NCI-H1048 (cell line): ENCODE data around the gene MYL6B.
"Not testable (repeated sequence)": the region's sequence is repeated elsewhere in the genome, so short reads cannot be mapped to it uniquely, and the experiment has no call there.

Experiments
- DNase-seq: peaks from one replicate; lab custom pipeline; 2025; lab: John Stamatoyannopoulos, UW

The MYL6B gene

DNA sequence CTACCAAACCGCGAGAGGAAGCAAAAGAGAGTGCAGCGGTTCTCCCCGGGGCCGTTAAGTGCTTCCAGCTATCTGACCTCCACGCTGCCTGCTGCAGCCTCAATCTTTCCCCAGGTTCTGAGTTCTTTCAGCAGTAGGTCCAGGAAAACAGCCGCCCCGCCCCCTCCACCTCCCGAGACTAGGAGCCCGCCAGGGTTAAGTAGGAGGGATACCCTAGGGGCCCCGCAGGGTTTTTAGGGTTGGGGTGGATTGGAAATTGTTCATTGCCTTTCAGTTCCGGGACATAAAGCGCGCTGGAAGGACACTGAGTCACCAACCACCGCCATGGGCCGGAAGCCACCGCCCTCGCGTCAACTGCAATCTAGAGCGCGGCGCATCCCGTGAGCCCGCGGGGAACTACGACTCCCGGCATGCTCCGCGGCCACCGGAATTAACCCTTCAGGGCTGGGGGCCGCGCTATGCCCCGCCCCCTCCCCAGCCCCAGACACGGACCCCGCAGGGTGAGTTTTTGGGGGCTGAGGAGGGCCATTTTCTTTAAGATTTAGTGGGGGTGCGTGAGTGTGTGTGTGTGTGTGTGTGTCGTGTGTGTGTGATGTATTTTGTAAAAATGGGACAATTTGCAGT is at the start of gene MYL6B:
MYL6B (plus strand) TSS at position 456 of the 624 bp plus-strand sequence. CDS start 1,332 bp downstream, outside the sequence.
- DNase-seq: peak; percentile 71

- DNase-seq: no peak
Measured at GRCh38 chr12:56102683-56103065, 49.7 kb upstream of the MYL6B start.

DNA sequence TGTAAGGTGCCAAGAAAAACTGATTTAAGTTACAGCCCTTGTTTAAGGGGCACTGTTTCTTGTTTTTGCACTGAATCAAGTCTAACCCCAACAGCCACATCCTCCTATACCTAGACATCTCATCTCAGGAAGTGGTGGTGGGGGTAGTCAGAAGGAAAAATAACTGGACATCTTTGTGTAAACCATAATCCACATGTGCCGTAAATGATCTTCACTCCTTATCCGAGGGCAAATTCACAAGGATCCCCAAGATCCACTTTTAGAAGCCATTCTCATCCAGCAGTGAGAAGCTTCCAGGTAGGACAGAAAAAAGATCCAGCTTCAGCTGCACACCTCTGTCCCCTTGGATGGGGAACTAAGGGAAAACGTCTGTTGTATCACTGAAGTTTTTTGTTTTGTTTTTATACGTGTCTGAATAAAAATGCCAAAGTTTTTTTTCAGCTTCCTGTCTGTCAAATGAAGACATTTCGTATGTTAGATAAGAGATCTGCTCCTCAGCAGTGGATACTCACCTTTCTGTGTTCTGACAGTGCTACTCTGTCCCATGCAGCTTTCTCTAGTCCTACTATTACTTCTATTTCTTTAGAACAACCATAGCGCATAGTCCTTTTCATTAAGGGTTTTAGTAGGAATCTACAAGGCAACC is 49.2 kb upstream of the MYL6B start:
- DNase-seq: no peak

- DNase-seq: no peak
Measured at GRCh38 chr12:56103823-56104108, 48.6 kb upstream of the MYL6B start.

GRCh38 chr12:56104109-56104814 is 48.1 kb upstream of the MYL6B start, which contains the start of gene PA2G4:
Gene PA2G4, plus strand, starts transcription at chr12:56104559. Its CDS starts 179 bp downstream, at chr12:56104738.
- peak; percentile 94 for DNase-seq

GRCh38 chr12:56104815-56105608 is 47.4 kb upstream of the MYL6B start:
- DNase-seq: no peak

- DNase-seq: no peak
Measured at GRCh38 chr12:56105609-56105902, 46.8 kb upstream of the MYL6B start.

GRCh38 chr12:56107242-56107641 is 45.1 kb upstream of the MYL6B start:
- no peak for DNase-seq

DNA sequence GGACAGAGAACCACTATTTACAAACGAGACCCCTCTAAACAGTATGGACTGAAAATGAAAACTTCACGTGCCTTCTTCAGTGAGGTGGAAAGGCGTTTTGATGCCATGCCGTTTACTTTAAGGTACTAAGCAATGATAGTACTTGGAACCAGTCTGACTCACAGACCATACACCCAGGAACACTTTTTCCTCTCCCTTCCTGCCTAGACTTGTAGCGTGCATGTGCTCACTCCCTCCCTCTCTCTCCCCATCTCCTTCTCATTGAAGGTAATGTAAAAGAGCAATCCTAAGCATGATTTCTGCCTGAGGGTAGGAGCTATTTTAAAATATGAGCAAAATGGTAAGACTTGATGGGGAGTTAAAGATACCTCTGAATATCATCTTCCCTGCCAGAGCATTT is 41.8 kb upstream of the MYL6B start:
- DNase-seq: no peak

GRCh38 chr12:56114084-56114483 is 38.3 kb upstream of the MYL6B start:
- DNase-seq: no peak

- no peak for DNase-seq
Measured at GRCh38 chr12:56115329-56115728, 37.1 kb upstream of the MYL6B start.

DNA sequence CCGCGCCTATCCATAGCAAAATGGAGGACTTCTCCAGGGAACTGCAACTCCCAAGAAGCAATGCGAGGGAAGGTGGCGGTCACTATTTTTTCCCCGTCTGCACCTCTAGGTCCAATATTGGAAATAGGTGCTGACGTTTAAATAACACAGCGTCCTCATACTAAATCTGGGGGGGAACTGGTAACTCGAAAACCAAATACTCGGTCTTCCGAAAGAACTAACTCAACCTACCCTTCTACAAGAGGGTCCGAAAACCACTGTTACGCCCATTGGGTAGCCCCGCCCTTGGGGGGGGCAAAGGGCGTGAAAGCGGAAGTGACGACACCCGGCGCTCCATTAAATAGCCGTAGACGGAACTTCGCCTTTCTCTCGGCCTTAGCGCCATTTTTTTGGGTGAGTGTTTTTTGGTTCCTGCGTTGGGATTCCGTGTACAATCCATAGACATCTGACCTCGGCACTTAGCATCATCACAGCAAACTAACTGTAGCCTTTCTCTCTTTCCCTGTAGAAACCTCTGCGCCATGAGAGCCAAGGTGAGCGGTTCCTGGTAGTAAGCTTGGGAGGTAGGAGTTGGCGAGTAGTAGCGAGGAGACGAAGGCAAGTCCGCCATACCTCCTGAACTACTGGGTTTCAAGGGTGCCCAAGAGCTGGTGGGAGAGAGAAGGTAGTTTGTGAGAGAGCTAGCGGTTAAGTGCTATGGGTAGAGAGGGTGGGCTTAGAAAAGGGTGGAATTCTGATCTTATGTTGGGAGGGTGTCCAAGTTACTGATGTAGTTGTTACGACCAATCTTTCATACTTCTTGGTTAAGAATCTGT is 35.9 kb upstream of the MYL6B start, which contains the start of gene RPL41:
RPL41 (plus strand) TSS at position 367 of the 815 bp plus-strand sequence.
- peak; percentile 81 for DNase-seq

GRCh38 chr12:56117082-56117706 is 35.2 kb upstream of the MYL6B start:
- DNase-seq: not testable (repeated sequence)

DNA sequence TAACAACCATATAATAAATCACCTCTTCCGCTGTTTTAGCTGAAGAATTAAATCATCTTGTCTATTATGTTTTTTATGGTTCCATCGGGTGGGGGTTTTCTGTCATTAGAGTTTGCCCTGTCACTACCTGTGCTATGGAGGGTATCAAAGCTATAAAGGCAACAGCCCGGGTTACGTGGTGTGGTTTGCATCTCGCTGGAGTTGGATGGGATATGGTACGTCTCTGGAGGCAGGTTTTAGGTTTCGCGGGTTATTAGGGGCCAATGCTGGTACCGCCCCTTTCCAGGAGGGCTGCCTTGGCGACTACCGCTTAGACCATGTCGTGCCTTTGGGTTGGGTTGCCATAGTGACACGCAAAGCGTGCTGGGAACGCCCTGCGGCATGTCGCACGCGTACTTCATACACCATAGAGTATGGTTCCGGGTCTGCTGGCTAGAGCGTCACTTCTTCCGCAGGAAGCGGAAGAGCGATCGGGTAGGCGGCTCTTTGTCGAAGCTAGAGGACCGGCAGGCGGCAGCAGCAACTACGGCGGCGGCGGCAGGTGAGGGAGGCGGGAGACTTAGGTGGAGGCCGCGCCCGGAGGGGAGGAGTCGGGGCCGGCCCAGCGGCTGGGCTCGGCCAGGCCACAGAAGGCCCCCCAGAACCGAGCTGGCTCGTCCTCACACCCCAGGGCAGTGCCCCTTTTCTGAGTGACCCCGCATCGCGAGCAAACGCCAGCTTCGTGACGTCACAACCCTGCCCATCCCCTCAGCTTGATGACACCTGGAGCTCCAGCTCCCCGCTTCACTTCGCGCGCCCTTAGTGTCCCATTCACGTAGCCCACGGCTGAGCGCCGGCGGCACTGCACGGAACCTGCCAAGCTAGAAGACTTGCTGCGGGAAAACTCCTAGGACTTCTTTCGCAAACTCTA is 34.4 kb upstream of the MYL6B start, which contains the start of gene ZC3H10:
ZC3H10 (plus strand) TSS at position 489 of the 910 bp plus-strand sequence. CDS start 2,297 bp downstream, outside the sequence.
- peak; percentile 99 for DNase-seq

- DNase-seq: no peak
Measured at GRCh38 chr12:56118688-56119357, 33.6 kb upstream of the MYL6B start.

GRCh38 chr12:56119361-56119796 is 33.0 kb upstream of the MYL6B start:
- peak; percentile 69 for DNase-seq

GRCh38 chr12:56120158-56120846 is 32.1 kb upstream of the MYL6B start:
- no peak for DNase-seq

DNA sequence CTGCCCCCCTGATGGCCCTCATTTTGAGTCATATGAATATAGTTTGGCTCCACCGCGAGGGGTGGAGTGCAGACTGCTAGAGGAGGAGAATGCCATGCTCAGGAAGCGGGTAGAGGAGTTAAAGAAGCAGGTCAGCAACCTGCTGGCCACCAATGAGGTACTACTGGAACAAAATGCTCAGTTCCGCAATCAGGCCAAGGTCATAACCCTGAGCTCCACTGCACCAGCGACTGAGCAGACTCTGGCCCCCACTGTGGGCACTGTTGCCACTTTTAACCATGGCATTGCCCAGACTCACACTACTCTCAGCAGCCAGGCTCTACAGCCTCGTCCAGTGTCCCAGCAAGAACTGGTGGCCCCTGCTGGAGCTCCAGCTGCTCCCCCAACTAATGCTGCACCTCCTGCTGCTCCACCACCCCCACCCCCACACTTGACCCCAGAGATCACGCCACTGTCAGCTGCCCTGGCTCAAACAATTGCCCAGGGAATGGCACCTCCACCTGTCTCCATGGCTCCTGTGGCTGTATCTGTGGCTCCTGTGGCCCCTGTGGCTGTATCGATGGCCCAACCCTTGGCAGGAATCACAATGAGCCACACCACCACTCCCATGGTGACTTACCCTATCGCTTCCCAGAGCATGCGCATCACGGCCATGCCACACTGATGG is 31.1 kb upstream of the MYL6B start:
- DNase-seq: no peak
